ENCODE results near the gene TMEM225B. TPM values are rescaled to one million over a fixed set of nuclear protein-coding genes. Genes with fewer than 3 reads are reported as not detected.
A peak's percentile ranks its signal among the peaks of the same experiment; 100 is the strongest.
"Not testable (repeated sequence)": the region's sequence is repeated elsewhere in the genome, so short reads cannot be mapped to it uniquely, and the experiment has no call there.

Gene TMEM225B
- total RNA-seq, 3 donors from 2014 or later = 0.58 to 1.2 (median 0.82) TPM

- ATAC-seq (no peak), DNase-seq (no peak)
- no peak for TF ChIP-seq CTCF (IDR thresholded peaks at IDR 0.05)
- Histone ChIP-seq H3K36me3 (ENCODE audit: low read depth) (no peaks in the 10 kb centered on the region), H3K4me3 (no peak overlapping the region), H3K9me3 (no peaks in the 10 kb centered on the region), H3K4me1 (ENCODE audit: low read depth) (no peaks in the 10 kb centered on the region)
- intact Hi-C loops (cut with DNase I, micrococcal nuclease) = no loop called here
Measured at GRCh38 chr7:99573257-99573656, 24.8 kb upstream of the TMEM225B start.

DNA sequence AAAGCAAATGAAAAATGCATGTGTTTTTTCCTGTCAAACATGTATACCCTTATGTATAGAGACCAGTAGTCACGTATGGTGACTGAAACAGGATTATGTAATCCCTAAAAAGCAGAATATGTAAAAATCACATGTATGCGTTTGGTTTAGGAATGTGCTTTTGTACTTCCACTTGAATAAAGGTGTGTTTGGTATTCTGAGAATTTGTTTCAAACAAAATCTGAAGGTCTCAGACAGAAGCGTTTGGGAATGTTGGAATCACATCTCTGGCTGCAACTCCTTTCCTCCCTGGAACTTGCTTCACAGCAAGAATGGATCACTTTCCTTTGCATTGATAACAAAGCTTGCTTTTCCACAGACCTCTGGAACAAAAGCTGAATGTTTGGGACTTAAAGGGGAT, 21.8 kb upstream of the TMEM225B start:
- Histone ChIP-seq H3K4me3 (no peak overlapping the region), H3K4me1 (ENCODE audit: low read depth) (no peaks in the 10 kb centered on the region), H3K36me3 (ENCODE audit: low read depth) (no peaks in the 10 kb centered on the region), H3K9me3 (no peaks in the 10 kb centered on the region)
- TF ChIP-seq CTCF (IDR thresholded peaks at IDR 0.05) = no peak
- no peak for ATAC-seq
- intact Hi-C loops (cut with DNase I, micrococcal nuclease) = no loop called here
- DNase-seq = no peak

GRCh38 chr7:99579281-99579955, 18.6 kb upstream of the TMEM225B start:
- no peak overlapping the region for H3K4me3 ChIP-seq
- no peaks in the 10 kb centered on the region for H3K9me3 ChIP-seq
- no peak for TF ChIP-seq CTCF (IDR thresholded peaks at IDR 0.05)
- DNase-seq = no peak
- H3K4me1 ChIP-seq (ENCODE audit: low read depth) = no peaks in the 10 kb centered on the region
- no peak for ATAC-seq
- H3K36me3 ChIP-seq (ENCODE audit: low read depth) = no peaks in the 10 kb centered on the region
- intact Hi-C loops (cut with DNase I, micrococcal nuclease) = no loop called here

GRCh38 chr7:99579956-99580777, 17.9 kb upstream of the TMEM225B start:
- Histone ChIP-seq H3K9me3 (no peaks in the 10 kb centered on the region), H3K36me3 (ENCODE audit: low read depth) (no peaks in the 10 kb centered on the region), H3K4me1 (ENCODE audit: low read depth) (no peaks in the 10 kb centered on the region), H3K4me3 (no peak overlapping the region)
- TF ChIP-seq CTCF (IDR thresholded peaks at IDR 0.05) = no peak
- intact Hi-C loops (cut with DNase I, micrococcal nuclease) = no loop called here
- ATAC-seq = peak; percentile 80
- peak in 2 of 3 donors; percentile 26 to 42 for DNase-seq

- ATAC-seq; H3K4me3 ChIP-seq; intact Hi-C loops (cut with DNase I, micrococcal nuclease); H3K4me1 ChIP-seq (ENCODE audit: low read depth); H3K36me3 ChIP-seq (ENCODE audit: low read depth); DNase-seq; H3K9me3 ChIP-seq: not testable (repeated sequence)
Measured at GRCh38 chr7:99580778-99581332, 17.2 kb upstream of the TMEM225B start.

GRCh38 chr7:99588868-99589267, 9.2 kb upstream of the TMEM225B start:
- Histone ChIP-seq H3K4me1 (ENCODE audit: low read depth) (no peaks in the 10 kb centered on the region), H3K36me3 (ENCODE audit: low read depth) (no peaks in the 10 kb centered on the region), H3K9me3 (no peaks in the 10 kb centered on the region), H3K4me3 (no peak overlapping the region)
- no peak for DNase-seq
- no peak for TF ChIP-seq CTCF (IDR thresholded peaks at IDR 0.05)
- intact Hi-C loops (cut with DNase I, micrococcal nuclease) = no loop called here
- peak; percentile 15 for ATAC-seq
